Measurements from ENCODE around the gene PALM3. TPM values are rescaled to one million over a fixed set of nuclear protein-coding genes. Genes with fewer than 3 reads are reported as not detected.

Gene PALM3
- total RNA-seq (2022; extraction: Qiagen RNA extraction), result 1.6 to 2.6 TPM (median 2.2 TPM) in 5 replicates

GRCh38 chr19:14061751-14062557 lies at the start of gene PALM3:
Gene PALM3 (minus strand): TSS chr19:14062076. CDS start chr19:14061980, 96 bp downstream.

GRCh38 chr19:14090509-14091080 lies 28.7 kb upstream of the PALM3 start, which contains the start of gene SAMD1:
Gene SAMD1 (minus strand): TSS chr19:14090751.

GRCh38 chr19:14085309-14085995 lies 23.6 kb upstream of the PALM3 start, which contains the start of gene C19orf67:
Gene C19orf67 (minus strand): TSS chr19:14085783. CDS start chr19:14085627, 156 bp downstream.

GRCh38 chr19:14072535-14073260 lies 10.8 kb upstream of the PALM3 start, which contains the start of gene MISP3:
Gene MISP3 (plus strand): TSS chr19:14072786. CDS start chr19:14073310, 524 bp downstream.

GRCh38 chr19:14031719-14032480 lies 30.0 kb downstream of the PALM3 start, which contains the start of gene IL27RA:
Gene IL27RA (plus strand): TSS chr19:14031762. CDS start chr19:14031873, 111 bp downstream.

GRCh38 chr19:14027856-14028450 lies 33.9 kb downstream of the PALM3 start, which contains the start of gene RLN3:
Gene RLN3 (plus strand): TSS chr19:14028148. CDS start chr19:14028205, 57 bp downstream.

GRCh38 chr19:14006085-14006765 lies 55.7 kb downstream of the PALM3 start, which contains the start of gene RFX1:
Gene RFX1 (minus strand): TSS chr19:14006320. CDS start chr19:13993843, 12,477 bp downstream.

Other genes starting within 250 kb of the PALM3 start
- gene NANOS3, start 184.9 kb downstream of the PALM3 start, total RNA-seq (2022; extraction: Qiagen RNA extraction), result 1.4 to 4.1 TPM (median 3.2 TPM) in 5 replicates
- gene BRME1, start 156.0 kb downstream of the PALM3 start, total RNA-seq (2022; extraction: Qiagen RNA extraction), result 0.36 to 1.3 TPM (median 0.60 TPM) in 5 replicates
- gene CC2D1A, start 155.9 kb downstream of the PALM3 start, total RNA-seq (2022; extraction: Qiagen RNA extraction), result 8.6 to 11.6 TPM (median 10.3 TPM) in 5 replicates
- 0.88 to 1.8 TPM (median 1.1 TPM) in 5 replicates for gene PODNL1, start 123.7 kb downstream of the PALM3 start, total RNA-seq (2022; extraction: Qiagen RNA extraction)
- 13.2 to 23.3 TPM (median 22.1 TPM) in 5 replicates for gene DCAF15, start 109.6 kb downstream of the PALM3 start, total RNA-seq (2022; extraction: Qiagen RNA extraction)
- gene RFX1, start 55.8 kb downstream of the PALM3 start, total RNA-seq (2022; extraction: Qiagen RNA extraction), result 3.7 to 6.3 TPM (median 5.7 TPM) in 5 replicates
- gene RLN3, start 33.9 kb downstream of the PALM3 start, total RNA-seq (2022; extraction: Qiagen RNA extraction), result not detected in 5 replicates
- 8.5 to 11.7 TPM (median 10.9 TPM) in 5 replicates for gene IL27RA, start 30.3 kb downstream of the PALM3 start, total RNA-seq (2022; extraction: Qiagen RNA extraction)
- 1.8 to 5.3 TPM (median 4.0 TPM) in 5 replicates for gene MISP3, start 10.7 kb upstream of the PALM3 start, total RNA-seq (2022; extraction: Qiagen RNA extraction)
- gene C19orf67, start 23.7 kb upstream of the PALM3 start, total RNA-seq (2022; extraction: Qiagen RNA extraction), result not detected in 5 replicates
- 38.1 to 46.8 TPM (median 44.2 TPM) in 5 replicates for gene SAMD1, start 28.7 kb upstream of the PALM3 start, total RNA-seq (2022; extraction: Qiagen RNA extraction)
- 30.6 to 37.8 TPM (median 34.4 TPM) in 5 replicates for gene PRKACA, start 55.7 kb upstream of the PALM3 start, total RNA-seq (2022; extraction: Qiagen RNA extraction)
- 32.5 to 34.1 TPM (median 32.8 TPM) in 5 replicates for gene ASF1B, start 74.5 kb upstream of the PALM3 start, total RNA-seq (2022; extraction: Qiagen RNA extraction)
- 2.1 to 3.7 TPM (median 3.4 TPM) in 5 replicates for gene ADGRL1, start 144.1 kb upstream of the PALM3 start, total RNA-seq (2022; extraction: Qiagen RNA extraction)

All from A549 treated with CORT108297 at 1 μM for 4 hours (cell line).